OCI-LY7 (cell line): ENCODE measurements around the gene ACOX1.

Source experiments
- EZH2phosphoT487 ChIP-seq: fragments of 200-600 bp; sonication (generic); IDR thresholded peaks from 2 replicates; pipeline ENCODE4 v1.6.1; 2018; ENCODE audit warnings: low read depth, borderline replicate concordance, mild to moderate bottlenecking, mixed run types, antibody characterized with exemption, low read length, moderate library complexity, mixed read lengths
- TF ChIP-seq, protein P1 (sequence below): fragments of 200-600 bp; sonication (generic); conservative IDR thresholded peaks from 2 replicates; pipeline ENCODE4 v1.5.1; 2014; ENCODE audit warnings: mild to moderate bottlenecking, antibody characterized with exemption, low read length, moderate library complexity, mixed read lengths

DNA sequence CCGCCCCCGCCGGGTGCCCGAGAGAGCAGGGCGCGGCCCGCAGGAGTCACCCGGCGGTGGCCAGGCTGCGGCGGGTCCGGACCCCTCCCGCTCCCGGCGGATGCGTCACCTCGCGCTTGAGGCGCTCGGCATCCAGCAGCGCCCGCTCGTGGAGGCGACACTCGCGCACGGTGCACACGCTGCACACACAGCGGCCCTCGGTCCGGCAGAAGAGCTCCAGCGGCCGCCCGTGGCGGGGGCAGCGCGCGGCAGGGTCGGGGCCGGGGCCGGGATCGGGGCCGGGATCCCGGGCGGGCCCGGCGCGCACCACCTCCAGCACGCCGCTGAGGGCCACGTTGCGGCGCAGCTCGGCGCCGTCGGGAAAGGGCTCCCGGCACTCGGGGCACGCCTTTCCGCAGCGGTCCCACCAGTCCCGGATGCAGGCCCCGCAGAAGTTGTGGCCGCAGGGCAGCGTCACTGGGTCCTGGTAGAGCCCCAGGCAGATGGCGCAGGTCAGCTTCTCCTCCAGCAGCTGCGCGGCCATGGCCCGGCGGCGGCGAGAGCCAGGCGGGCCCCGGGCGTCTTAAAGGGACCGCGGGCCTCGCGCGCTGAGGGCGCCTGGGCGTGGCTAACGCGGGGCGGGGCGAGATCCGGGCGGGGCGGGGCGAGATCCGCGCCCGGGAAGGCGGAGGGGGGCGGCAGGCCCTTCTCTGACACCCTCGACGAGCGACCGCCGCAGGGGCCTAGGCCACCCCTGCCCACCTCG lies 82.4 kb downstream of the ACOX1 start, which contains the start of gene TRIM65:
- TF ChIP-seq, protein P1, sequence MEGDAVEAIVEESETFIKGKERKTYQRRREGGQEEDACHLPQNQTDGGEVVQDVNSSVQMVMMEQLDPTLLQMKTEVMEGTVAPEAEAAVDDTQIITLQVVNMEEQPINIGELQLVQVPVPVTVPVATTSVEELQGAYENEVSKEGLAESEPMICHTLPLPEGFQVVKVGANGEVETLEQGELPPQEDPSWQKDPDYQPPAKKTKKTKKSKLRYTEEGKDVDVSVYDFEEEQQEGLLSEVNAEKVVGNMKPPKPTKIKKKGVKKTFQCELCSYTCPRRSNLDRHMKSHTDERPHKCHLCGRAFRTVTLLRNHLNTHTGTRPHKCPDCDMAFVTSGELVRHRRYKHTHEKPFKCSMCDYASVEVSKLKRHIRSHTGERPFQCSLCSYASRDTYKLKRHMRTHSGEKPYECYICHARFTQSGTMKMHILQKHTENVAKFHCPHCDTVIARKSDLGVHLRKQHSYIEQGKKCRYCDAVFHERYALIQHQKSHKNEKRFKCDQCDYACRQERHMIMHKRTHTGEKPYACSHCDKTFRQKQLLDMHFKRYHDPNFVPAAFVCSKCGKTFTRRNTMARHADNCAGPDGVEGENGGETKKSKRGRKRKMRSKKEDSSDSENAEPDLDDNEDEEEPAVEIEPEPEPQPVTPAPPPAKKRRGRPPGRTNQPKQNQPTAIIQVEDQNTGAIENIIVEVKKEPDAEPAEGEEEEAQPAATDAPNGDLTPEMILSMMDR: peak; percentile 54
- no peak for TF ChIP-seq EZH2phosphoT487
